PC-9 (cell line): ENCODE data around the gene NGB. TPM values are rescaled to one million over a fixed set of nuclear protein-coding genes. Genes with fewer than 3 reads are reported as not detected.
A peak's percentile ranks its signal among the peaks of the same experiment; 100 is the strongest.

Experiments
- BruUV-seq: library from RNA; stranded (reverse); fragments of 400-500 nt; replicated peaks from 2 replicates; lab custom pipeline; 2021; lab: Mats Ljungman, UMichigan
- CTCF ChIA-PET: fragments of 300-600 bp; sonication (Branson Sonifier 250); formaldehyde crosslinking; loops from one replicate; lab custom pipeline; 2022; ENCODE audit warnings: antibody characterized with exemption; lab: Charles Lee
- POLR2A ChIA-PET: fragments of 300-600 bp; sonication (Branson Sonifier 250); formaldehyde crosslinking; loops from one replicate; lab custom pipeline; 2022; ENCODE audit warnings: antibody characterized with exemption; ENCODE audit not compliant: unreplicated experiment; lab: Charles Lee
- DNase-seq, 2 experiments: peaks; one replicate each; pipeline versions ENCODE4 v3.0.0 to v3.0.0-alpha.2; 2015 to 2022; ENCODE audit warnings: mixed read lengths in 1 of 2
- H2AFZ ChIP-seq: fragments of 200-600 bp; sonication (generic); 2 replicates; pipeline ENCODE4 v1.8.1; 2017; ENCODE audit warnings: antibody characterized with exemption
- H3F3A ChIP-seq: fragments of 200-600 bp; sonication (generic); 2 replicates; pipeline ENCODE4 v1.8.1; 2017; ENCODE audit warnings: antibody characterized with exemption, mild to moderate bottlenecking, low read depth; ENCODE audit not compliant: insufficient read depth
- H3K27ac ChIP-seq: fragments of 200-600 bp; sonication (generic); 2 replicates; pipeline ENCODE4 v1.6.1; 2016; ENCODE audit warnings: mixed run types
- H3K27me3 ChIP-seq: fragments of 200-600 bp; sonication (generic); 2 replicates; pipeline ENCODE4 v1.6.1; 2016; ENCODE audit warnings: low read depth, mixed run types; ENCODE audit not compliant: insufficient read depth
- H3K36me3 ChIP-seq: fragments of 200-600 bp; sonication (generic); 2 replicates; pipeline ENCODE4 v1.6.1; 2016; ENCODE audit warnings: low read depth, mixed run types
- H3K4me1 ChIP-seq: fragments of 200-600 bp; sonication (generic); replicated peaks from 2 replicates; pipeline ENCODE4 v1.6.1; 2016; ENCODE audit warnings: mixed run types; ENCODE audit not compliant: insufficient read depth
- H3K4me2 ChIP-seq: fragments of 200-600 bp; sonication (generic); 2 replicates; pipeline ENCODE4 v1.6.1; 2017; ENCODE audit warnings: mixed run types
- H3K4me3 ChIP-seq: fragments of 200-600 bp; sonication (generic); 2 replicates; pipeline ENCODE4 v1.6.1; 2016; ENCODE audit warnings: mixed run types
- H3K79me2 ChIP-seq: fragments of 200-600 bp; sonication (generic); 2 replicates; pipeline ENCODE4 v1.6.1; 2017; ENCODE audit warnings: low read depth, mixed run types
- H3K9me2 ChIP-seq: fragments of 200-600 bp; sonication (generic); 2 replicates; pipeline ENCODE4 v1.8.1; 2017; ENCODE audit warnings: mild to moderate bottlenecking; ENCODE audit not compliant: insufficient read depth
- H3K9me3 ChIP-seq: fragments of 200-600 bp; sonication (generic); 2 replicates; pipeline ENCODE4 v1.8.1; 2016; ENCODE audit warnings: low read depth; ENCODE audit not compliant: insufficient read depth
- H4K20me1 ChIP-seq: fragments of 200-600 bp; sonication (generic); 2 replicates; pipeline ENCODE4 v1.8.1; 2017; ENCODE audit not compliant: insufficient read depth
- EZH2 ChIP-seq: fragments of 200-600 bp; sonication (generic); IDR thresholded peaks from 2 replicates; pipeline ENCODE4 v1.8.0; 2017; ENCODE audit warnings: antibody characterized with exemption, low read depth
- intact Hi-C: fragments of 100-400 bp; cut with micrococcal nuclease; formaldehyde crosslinking; loops from one replicate; pipeline ENCODE4 v1.10.0; 2022; ENCODE audit not compliant: unreplicated experiment
- total RNA-seq: library from RNA; stranded (reverse); gene quantifications from 2 replicates; pipeline ENCODE4 v1.2.3, GENCODE V29; 2021
- TF ChIP-seq, protein P1 (sequence below): fragments of 200-600 bp; sonication (generic); conservative IDR thresholded peaks from 2 replicates; pipeline ENCODE4 v1.6.1; 2017; ENCODE audit warnings: mixed run types, antibody characterized with exemption, mild to moderate bottlenecking, moderate library complexity

NGB gene
- total RNA-seq, 1 experiment from 2014 or later, result not detected

DNA sequence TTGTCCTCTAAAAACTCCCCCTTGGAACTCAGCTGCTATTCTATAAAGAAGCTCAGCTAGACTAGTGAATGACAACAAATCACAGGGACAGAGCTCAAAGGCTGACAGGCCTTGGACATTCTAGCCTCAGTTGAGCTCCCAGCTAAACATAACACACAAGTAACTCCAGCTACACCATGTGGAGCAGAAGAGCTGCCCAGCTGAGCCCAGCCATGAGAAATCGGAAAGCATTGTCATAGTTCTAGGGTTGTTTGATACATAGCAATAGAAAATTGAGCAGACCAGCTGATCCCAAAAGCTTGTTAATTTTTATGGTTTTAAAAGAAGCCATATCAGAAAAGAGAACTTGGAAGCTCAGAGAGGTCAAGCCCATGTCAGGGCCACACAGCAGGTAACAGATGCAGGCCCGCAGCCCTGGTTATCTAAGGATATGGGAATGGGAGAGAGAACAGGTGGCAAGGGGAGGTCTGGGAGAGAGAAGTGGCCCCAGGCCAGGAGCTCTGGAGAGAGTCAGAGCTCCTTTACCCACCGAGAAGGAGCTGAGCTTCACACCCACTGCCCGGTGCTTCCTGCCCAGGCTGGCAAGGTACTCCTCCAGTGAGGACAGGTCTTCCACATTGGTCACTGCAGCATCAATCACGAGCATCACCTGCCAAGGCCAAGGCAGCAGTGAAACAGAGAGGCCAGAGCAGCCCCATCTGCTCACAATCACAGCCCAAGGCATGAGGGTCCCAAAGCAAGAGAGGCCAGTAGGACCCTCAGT lies 2.9 kb downstream of the NGB start:
- H3K79me2 ChIP-seq, result no peaks in the 10 kb centered on the region
- no peak overlapping the region for H3K4me3 ChIP-seq
- BruUV-seq, result no TSS peak
- DNase-seq, result no peak
- no peak overlapping the region for H3K27ac ChIP-seq
- intact Hi-C loops, result no loop called here
- no peaks in the 10 kb centered on the region for H3K9me3 ChIP-seq
- TF ChIP-seq EZH2, result 0 out of 2 replicates have a peak, but pooled peaks have one; percentile 20
- TF ChIP-seq, protein P1, sequence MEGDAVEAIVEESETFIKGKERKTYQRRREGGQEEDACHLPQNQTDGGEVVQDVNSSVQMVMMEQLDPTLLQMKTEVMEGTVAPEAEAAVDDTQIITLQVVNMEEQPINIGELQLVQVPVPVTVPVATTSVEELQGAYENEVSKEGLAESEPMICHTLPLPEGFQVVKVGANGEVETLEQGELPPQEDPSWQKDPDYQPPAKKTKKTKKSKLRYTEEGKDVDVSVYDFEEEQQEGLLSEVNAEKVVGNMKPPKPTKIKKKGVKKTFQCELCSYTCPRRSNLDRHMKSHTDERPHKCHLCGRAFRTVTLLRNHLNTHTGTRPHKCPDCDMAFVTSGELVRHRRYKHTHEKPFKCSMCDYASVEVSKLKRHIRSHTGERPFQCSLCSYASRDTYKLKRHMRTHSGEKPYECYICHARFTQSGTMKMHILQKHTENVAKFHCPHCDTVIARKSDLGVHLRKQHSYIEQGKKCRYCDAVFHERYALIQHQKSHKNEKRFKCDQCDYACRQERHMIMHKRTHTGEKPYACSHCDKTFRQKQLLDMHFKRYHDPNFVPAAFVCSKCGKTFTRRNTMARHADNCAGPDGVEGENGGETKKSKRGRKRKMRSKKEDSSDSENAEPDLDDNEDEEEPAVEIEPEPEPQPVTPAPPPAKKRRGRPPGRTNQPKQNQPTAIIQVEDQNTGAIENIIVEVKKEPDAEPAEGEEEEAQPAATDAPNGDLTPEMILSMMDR, result no peak
- H3K4me1 ChIP-seq, result no peaks in the 10 kb centered on the region
- ChIA-PET POLR2A (no interaction called here), CTCF (interaction anchor here (0.6 kb wide), 3 partner anchors 27 to 188 kb away, joined by 3 to 5 read pairs (median 3); partner anchors contain the start of genes GSTZ1 and POMT2)
- no peaks in the 10 kb centered on the region for H4K20me1 ChIP-seq
- no peak overlapping the region for H2AFZ ChIP-seq
- no peaks in the 10 kb centered on the region for H3F3A ChIP-seq
- no peaks in the 10 kb centered on the region for H3K36me3 ChIP-seq
- no peak overlapping the region for H3K4me2 ChIP-seq
- peaks cover 63% of the 10 kb centered on the region for H3K27me3 ChIP-seq
- H3K9me2 ChIP-seq, result no peaks in the 10 kb centered on the region

DNA sequence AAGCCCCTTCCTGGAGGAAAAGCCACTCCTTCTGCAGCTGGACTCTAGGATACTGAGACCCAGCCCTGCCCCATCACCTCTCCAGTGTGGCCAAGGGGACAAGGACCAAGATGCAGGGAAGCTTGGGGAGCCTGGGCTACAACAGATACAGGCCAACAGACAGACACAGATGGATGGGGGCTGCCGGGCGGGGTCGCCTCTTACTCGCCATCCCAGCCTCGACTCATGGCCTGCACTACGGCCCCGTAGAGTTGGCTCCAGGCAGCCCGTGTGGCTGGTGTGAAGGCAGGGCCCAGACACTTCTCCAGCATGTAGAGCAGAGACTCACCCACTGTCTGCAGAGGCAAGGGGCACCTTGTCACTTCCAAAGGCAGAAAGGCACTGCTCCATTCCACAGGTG lies 4.7 kb downstream of the NGB start:
- H4K20me1 ChIP-seq, result no peaks in the 10 kb centered on the region
- no peaks in the 10 kb centered on the region for H3K9me3 ChIP-seq
- no peak overlapping the region for H3K27ac ChIP-seq
- no peaks in the 10 kb centered on the region for H3K36me3 ChIP-seq
- no peaks in the 10 kb centered on the region for H3K79me2 ChIP-seq
- no peak overlapping the region for H3K4me2 ChIP-seq
- TF ChIP-seq, protein P1, result no peak
- TF ChIP-seq EZH2, result no peak
- POLR2A ChIA-PET, result no interaction called here
- intact Hi-C loops, result no loop called here
- H3K4me1 ChIP-seq, result no peaks in the 10 kb centered on the region
- CTCF ChIA-PET, result no interaction called here
- no peak for DNase-seq
- H3K27me3 ChIP-seq, result peaks cover 81% of the 10 kb centered on the region
- H3K9me2 ChIP-seq, result no peaks in the 10 kb centered on the region
- BruUV-seq, result no TSS peak
- H3K4me3 ChIP-seq, result no peak overlapping the region
- no peaks in the 10 kb centered on the region for H3F3A ChIP-seq
- H2AFZ ChIP-seq, result no peak overlapping the region

DNA sequence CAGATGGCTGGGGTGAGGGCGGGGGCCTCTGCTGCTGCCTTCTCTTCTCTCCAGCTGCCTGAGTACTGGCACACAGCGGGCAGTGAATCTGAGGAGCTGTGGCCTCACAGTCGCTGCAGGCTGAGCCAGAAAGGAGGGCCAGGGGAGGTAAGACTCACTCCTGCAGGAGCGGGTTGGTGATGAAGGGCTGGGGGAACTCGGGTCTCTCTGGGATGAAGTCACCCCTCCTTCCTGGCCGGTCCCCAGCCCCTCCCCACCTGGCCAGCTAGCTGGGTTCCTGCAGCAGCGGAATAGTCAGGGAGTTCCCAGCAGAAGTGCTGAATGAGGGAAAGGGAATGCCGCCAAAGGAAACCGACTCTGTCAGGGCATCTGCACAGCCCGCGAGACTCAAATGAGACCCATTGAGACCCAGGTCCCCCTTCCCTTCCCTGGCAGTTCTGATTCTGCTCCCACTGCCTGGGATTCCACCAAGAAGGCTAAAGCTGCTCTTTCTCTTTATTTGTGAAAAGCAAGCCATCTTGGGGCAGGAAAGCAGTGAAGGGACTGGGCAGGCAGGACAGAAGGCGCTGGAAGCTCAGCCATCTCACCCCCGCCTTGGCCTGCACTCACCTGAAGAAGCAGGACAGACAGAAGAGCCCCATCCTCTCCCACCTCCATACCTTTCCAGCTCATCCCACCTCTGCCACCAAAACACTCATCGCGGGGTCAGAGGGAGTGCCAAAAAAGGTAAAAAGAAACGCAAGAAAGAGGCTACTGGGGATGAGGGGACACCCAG lies 5.3 kb downstream of the NGB start:
- Histone ChIP-seq H3F3A (no peaks in the 10 kb centered on the region), H3K4me1 (no peaks in the 10 kb centered on the region), H3K4me3 (no peak overlapping the region), H3K9me2 (no peaks in the 10 kb centered on the region), H3K4me2 (no peak overlapping the region), H3K79me2 (no peaks in the 10 kb centered on the region), H3K36me3 (no peaks in the 10 kb centered on the region), H3K9me3 (no peaks in the 10 kb centered on the region), H2AFZ (no peak overlapping the region), H3K27me3 (peaks cover 87% of the 10 kb centered on the region), H3K27ac (no peak overlapping the region), H4K20me1 (no peaks in the 10 kb centered on the region)
- TF ChIP-seq, protein P1, result no peak
- no peak for TF ChIP-seq EZH2
- BruUV-seq, result no TSS peak
- ChIA-PET CTCF (interaction anchor here (0.7 kb wide), 1 partner anchor 53 kb away, joined by 5 read pairs; no protein-coding TSS in a partner anchor), POLR2A (interaction anchor here (0.6 kb wide), 1 partner anchor 239 kb away, joined by 7 read pairs; no protein-coding TSS in a partner anchor)
- intact Hi-C loops, result no loop called here
- DNase-seq, result no peak
